Measurements from ENCODE around the gene GTF2E1.

Gene GTF2E1

DNA sequence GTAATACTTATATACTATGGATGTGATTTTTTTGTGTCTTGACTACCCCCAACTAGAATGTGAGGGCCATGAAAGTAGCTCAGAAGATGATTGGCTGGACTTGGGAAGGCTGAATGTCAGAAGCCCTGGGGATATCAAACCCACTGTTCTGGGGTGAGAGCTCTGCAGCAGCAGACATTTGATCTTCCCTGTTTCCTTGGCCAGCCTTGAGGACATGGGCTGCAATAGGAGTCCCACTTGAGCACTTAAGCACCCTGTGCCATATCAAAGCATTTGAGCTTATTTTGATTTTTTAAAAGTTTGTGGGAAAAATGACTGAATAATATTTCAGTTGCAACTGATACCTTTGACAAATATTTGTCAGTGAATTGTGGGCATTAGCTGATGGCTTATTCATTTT is 21.7 kb downstream of the GTF2E1 start:
- no peak for TF ChIP-seq CTCF (IDR thresholded peaks at IDR 0.05)

DNA sequence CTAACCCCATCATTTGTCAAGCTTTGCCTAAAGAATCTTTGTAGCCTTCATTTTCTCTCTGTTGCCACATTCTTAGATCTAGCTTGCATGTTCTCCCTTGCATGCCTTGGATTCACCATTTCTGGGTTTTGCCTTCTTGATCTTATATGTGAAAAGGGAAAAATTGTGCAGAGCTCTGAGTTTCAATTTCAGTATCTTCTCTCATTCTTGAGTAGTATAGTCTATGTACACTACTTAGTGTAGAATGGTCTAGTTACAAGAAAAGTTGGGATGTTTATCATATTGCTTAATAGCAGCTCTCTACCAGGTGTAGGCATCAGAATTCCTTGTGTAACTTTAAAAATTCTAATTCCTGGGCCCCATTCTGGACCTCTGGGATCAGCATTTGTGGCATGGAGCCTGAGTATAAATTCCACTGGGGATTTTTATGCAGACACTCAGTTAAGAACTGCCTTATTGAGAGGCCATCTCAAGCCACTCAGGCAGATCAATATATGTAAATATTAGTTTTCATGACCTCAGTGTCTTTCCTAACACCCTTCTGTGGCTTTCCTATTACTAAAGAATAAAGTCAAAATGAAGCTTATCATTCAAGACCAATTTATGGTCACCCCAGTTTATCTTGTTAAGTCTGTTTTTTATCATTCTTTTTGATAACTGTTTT is 23.4 kb downstream of the GTF2E1 start:
- TF ChIP-seq CTCF (IDR thresholded peaks at IDR 0.05): no peak

GRCh38 chr3:120766576-120766975 is 24.0 kb downstream of the GTF2E1 start:
- no peak for TF ChIP-seq CTCF (IDR thresholded peaks at IDR 0.05)

- TF ChIP-seq CTCF (IDR thresholded peaks at IDR 0.05): no peak
Measured at GRCh38 chr3:120767106-120767505, 24.6 kb downstream of the GTF2E1 start.

DNA sequence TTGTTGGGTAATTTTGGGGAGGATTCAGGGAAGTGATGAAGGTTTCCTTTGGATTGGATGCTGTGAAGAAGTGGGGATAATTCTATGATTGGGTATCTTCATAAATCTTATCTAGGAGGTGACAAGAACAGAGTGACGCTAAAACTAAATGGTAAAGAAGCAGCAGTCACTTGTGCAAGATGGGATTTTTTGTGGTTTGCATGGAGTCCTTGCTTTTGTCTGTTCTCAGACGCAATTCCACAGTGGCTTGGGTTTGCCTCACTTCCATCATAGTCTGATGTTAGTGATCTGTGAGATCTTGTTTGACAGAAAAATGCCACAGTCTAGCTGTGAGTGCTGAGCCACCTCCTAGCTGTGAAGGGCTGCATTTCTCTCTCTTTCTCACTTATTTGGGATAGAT is 26.9 kb downstream of the GTF2E1 start:
- no peak for TF ChIP-seq CTCF (IDR thresholded peaks at IDR 0.05)

- TF ChIP-seq CTCF (IDR thresholded peaks at IDR 0.05): no peak
Measured at GRCh38 chr3:120770891-120771290, 28.3 kb downstream of the GTF2E1 start.

- TF ChIP-seq CTCF (IDR thresholded peaks at IDR 0.05): no peak
Measured at GRCh38 chr3:120772081-120772480, 29.5 kb downstream of the GTF2E1 start.

DNA sequence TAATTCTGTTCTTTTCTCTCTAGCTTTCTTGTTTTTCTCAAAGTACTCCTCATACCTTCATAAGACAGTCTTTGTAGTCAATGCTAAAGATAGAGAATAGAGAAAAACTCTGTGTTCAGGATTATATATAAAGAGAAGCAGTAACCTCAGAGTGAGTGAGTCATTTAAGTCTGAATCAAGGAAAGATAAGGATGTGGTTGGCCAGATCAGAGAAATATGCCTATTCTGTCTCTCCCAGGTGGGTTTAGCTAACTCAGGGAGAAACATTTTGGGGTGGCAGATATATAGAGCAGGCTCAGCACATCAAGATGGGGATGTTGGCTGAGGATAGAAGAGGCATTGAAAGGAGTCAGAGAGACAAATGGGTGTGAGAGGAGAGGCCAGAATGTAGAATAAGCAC is 31.4 kb downstream of the GTF2E1 start:
- no peak for TF ChIP-seq CTCF (IDR thresholded peaks at IDR 0.05)
